ENCODE measurements around the gene XPOT.
"Not testable (repeated sequence)": the region's sequence is repeated elsewhere in the genome, so short reads cannot be mapped to it uniquely, and the experiment has no call there.

XPOT gene, protein sequence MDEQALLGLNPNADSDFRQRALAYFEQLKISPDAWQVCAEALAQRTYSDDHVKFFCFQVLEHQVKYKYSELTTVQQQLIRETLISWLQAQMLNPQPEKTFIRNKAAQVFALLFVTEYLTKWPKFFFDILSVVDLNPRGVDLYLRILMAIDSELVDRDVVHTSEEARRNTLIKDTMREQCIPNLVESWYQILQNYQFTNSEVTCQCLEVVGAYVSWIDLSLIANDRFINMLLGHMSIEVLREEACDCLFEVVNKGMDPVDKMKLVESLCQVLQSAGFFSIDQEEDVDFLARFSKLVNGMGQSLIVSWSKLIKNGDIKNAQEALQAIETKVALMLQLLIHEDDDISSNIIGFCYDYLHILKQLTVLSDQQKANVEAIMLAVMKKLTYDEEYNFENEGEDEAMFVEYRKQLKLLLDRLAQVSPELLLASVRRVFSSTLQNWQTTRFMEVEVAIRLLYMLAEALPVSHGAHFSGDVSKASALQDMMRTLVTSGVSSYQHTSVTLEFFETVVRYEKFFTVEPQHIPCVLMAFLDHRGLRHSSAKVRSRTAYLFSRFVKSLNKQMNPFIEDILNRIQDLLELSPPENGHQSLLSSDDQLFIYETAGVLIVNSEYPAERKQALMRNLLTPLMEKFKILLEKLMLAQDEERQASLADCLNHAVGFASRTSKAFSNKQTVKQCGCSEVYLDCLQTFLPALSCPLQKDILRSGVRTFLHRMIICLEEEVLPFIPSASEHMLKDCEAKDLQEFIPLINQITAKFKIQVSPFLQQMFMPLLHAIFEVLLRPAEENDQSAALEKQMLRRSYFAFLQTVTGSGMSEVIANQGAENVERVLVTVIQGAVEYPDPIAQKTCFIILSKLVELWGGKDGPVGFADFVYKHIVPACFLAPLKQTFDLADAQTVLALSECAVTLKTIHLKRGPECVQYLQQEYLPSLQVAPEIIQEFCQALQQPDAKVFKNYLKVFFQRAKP

DNA sequence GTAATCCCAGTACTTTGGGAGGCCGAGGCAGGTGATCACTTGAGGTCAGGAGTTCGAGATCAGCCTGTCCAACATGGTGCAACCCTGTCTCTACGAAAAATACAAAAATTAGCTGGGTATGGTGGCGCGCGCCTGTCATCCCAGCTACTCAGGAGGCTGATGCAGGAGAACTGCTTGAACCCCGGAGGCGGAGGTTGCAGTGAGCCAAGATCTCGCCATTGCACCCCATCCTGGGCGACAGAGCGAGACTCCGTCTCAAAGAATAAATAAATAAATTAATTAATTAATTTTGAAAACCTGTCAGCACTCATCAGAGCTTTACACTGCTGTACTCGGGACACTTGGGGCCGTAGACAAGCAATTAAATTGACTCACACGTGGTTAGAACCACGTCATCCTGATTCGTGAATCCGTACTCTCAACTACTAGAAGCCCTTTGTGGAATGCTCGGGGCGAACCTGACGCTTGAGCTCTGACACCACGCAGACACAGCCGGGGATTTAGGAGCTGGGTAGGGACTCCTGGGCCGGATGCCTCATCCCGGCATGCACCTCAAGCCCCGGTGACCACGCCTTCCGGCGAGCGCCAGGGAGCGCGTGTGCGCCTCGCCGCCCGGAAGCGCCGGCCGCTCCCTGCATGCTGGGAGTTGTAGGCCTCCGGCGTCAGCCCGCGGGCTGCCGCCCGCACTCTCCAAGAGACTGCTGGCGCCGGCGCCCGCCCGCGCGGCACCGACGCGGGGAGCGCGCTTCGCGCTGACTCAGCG is at the start of gene XPOT:
Gene XPOT, plus strand, starts transcription at position 686 of the 763 bp plus-strand sequence. CDS start 5,644 bp downstream, outside the sequence.
- DNase-seq, result peak; percentile 89

DNA sequence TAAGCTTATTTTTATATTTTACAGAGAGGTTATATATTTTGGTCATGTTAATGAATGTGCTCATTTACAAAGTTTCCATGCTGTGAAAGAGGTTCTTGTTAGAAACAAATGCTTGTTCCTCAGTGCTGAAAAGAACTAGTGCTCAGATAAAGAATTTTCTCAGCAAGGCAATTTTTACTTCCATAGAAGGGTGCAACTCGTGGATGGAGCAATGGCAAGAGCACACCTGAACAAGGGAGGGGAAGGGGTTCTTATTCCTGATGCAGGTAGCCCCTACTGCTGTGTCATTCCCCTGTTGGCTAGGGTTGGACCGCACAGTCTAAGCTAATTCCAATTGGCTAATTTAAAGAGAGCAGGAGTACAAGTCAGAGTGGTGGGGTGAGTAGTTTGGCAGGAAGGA is 48.0 kb upstream of the XPOT start:
- not testable (repeated sequence) for DNase-seq

DNA sequence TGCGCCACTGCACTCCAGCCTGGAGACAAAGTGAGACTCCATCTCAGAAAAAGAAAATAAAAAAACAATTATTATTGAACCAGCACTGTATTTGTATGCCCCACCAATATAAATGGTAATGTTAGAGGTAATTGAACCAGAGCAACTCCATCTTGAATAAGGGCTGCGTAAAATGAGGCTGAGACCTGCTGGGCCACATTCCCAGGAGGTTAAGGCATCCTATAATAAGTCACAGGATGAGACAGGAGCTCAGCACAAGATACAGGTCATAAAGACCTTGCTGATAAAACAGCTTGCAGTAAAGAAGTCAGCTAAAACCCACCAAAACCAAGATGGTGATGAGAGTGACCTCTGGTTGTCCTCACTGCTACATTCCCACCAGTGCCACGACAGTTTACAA is 43.0 kb upstream of the XPOT start:
- not testable (repeated sequence) for DNase-seq

DNA sequence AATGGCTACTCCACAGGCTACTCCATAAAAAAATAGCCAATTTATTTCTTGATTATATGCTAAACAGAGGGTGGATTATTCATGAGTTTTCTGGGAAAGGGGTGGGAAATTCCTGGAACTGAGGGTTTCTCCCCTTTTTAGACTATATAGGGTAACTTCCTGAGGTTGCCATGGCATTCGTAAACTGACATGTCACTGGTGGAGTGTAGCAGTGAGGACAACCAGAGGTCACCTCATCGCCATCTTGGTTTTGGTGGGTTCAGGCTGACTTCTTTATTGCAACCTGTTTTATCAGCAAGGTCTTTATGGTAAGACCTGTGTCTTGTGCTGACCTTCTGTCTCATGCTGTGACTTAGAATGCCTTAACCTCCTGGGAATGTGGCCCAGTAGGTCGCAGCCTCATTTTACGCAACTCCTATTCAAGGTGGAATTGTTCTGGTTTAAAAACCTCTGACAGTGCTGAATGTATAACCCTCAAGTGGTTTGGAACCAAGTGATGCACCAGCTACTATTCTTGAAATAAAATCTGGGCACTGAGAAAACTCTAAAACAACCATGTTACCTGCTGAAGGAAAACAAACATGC is 41.4 kb upstream of the XPOT start:
- no peak for DNase-seq

DNA sequence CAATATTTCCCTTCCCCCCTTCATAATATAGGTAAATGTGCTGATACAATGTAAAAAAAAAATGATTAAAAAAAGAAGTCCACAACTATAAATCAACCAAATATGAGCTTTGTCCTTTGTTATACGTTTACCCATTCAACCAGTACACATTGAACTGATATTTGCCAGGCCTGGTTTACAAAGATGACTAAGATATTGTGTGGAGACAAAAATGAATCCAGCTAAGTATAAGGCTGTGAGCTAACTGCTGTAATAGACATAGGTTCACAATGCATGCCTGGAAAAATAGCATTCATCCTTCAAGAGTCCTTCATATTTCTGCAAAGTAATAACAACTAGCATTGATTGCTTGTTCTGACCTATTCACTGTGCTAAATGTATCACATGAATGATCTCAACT is 20.5 kb upstream of the XPOT start:
- no peak for DNase-seq

DNA sequence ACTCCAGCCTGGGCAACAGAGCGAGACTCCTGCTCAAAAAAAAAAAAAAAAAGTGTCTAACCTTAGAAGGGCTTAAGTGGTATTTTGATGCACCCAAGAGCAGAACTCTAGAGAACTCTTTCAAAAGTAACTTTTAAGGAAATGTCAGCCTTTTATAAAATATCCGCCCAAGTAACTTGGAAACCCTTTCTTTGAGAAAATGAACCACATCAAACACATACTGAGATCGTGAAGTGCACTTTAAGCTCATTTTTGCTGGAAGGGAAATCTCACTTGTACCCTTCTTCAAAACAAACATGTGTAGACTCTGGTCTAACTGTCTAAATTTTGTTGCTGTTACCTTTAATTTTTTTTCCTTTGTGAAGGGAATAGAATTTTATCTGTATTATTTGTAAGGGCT is 19.2 kb upstream of the XPOT start:
- DNase-seq, result no peak

DNA sequence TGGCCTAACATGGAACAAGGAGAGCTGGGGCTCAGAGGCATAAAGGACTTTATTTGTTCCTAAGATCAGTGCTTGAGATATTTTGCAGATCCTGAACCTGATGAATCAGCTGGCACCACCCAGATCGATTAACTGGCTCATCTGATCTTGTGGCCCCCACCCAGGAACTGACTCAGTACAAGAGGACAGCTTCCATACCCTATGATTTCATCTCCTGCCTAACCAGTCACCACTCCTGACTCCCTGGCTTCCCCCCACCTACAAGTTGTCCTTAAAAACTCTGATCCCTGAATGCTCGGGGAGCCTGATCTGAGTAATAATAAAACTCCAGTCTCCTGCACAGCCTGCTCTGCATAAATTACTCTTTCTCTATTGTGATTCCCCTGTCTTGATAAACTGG is 18.7 kb upstream of the XPOT start:
- no peak for DNase-seq

DNA sequence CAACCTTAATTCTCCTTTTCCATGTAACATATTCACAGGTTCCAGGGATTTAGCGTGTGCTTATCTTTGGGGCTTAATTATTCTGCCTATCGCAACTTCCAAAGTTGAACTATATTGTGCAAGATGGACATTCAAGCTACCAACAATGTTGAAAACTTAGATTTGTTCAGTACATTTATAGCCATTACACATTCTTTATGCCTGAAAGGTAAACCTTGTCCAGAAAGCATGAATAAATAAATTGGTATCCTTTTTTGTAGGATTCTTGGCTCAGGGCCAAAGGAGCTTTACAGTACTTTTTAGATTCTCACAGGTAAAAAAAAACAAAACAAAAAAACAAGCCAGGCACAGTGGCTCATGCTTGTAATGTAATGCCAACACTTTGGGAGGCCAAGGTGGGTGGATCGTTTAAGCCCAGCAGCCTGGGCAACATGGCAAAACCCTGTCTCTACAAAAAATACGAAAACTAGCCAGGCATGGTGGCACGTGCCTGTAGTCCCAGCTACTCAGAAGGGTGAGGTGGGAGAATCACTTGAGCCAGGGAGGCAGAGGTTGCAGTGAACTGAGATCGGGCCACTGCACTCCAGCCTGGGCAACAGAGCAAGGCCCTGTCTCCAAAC is 16.9 kb upstream of the XPOT start:
- no peak for DNase-seq

DNA sequence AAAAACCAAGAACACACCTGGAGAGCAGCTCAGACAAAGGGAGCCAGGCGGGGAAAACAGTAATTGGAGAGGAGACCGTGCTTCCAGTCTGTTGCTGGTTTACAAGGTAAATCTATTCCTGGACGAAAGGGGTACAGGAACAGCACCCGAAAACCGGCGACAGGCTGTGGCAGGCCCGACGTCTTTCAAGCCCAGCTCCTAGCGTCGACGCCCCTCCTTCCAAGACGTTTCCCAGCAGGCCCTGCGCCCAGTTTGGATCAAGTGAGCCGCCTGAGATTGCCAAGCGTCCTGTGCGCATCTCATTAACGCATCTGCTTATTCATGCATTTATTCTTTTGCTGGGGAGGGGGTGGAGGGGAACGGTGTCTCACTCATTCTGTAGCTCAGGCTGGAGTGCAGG is 15.0 kb upstream of the XPOT start:
- DNase-seq, result no peak

DNA sequence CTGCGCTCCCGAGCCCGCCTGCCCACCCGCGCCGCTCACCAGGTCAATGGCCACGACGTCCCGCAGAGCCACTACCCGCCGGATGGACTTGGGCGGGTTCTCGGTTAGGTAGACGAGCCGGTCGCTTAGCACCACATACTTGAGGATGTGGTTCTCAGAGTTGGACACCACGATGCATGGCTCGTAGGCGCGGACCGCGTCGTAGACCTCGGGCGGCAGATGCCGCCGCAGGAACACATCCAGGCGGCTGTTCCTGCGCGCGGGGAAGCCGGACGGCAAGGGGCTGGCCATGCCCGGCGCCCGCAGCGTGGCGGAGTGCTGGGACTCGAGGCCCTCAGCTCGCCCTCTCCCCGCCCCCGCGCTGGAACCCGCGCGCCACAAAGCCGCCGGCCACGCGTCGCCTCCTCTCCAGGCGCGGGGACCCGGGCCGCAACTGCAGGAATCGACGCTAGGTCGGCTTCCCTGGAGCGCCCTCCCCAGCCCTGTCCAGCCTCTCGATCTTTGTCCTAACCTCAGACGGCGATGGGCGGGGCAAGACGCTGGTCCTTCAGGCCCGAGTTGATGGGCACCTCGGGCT is 13.8 kb upstream of the XPOT start, which contains the start of gene C12orf56:
Gene C12orf56, minus strand, starts transcription at position 484 of the 577 bp plus-strand sequence. Its CDS starts 193 bp downstream, at position 291.
- no peak for DNase-seq

DNA sequence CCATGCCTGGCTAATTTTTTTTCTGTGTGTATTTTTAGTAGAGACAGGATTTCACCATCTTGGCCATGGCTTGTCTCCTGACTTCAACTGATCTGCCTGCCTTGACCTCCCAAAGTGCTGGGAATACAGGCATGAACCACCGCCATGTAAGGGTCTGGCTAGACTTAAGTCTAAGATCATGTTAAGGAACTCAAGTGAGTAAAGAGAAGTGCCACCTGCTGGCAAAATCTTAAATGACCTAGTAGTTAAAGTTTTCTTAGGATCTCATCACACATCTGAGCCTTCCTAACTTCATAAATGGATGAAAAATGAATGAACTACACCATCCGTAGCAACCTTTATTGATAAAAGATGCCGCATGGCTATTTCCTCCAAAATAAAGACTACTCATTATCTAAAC is 12.0 kb upstream of the XPOT start:
- no peak for DNase-seq

DNA sequence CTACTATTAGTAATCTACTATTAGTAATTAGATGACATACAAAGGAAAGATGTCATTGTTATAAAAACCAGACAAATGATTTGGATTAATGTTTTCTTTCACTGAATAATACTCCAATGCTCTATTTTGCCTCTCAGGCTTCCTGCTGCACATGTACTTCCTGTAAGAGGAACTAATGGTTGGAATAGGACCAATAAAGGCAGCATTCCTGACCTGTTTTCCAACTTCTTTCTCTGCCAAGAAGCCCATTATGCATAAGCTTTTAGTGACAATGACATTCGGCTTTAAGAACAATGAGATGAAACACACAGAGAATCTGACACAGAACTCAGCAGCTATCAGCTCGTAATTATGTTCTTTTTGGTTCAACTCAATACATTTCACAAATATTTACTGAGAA is 8.5 kb upstream of the XPOT start:
- DNase-seq, result no peak

DNA sequence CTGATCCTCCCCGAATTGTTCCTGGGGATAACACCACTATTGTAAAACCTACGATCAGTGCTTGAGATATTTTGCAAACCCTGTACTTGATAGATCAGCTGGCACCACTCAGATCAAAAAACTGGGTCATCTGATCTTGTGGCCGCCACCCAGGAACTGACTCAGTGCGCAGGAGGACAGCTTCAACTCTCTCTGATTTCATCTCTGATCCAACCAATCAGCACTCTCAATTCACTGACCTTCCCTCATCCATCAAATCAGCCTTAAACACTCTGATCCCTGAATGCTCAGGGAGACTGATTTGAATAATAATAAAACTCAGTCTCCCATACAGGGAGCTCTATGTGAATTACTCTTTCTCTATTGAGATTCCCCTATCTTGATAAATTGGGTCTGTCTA is 4.2 kb upstream of the XPOT start:
- no peak for DNase-seq

DNA sequence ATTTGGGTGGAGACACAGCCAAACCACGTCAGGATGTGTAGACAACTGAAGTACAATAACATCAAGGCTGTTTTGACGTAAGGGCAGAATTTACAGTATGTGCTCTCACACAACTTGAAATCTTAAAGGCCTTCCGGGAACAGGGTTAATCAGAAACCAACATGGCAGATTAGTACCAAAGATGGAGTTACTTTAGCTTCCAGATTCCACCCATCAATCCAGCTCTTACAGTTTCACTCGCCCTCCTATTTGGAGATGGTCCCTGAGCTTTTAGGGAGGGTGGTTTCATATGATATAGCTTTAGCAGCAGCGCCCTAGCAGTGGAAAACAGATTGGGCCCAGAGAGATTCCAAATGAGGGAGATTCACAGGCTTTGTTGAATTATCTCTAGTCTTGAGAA is 2.0 kb upstream of the XPOT start:
- no peak for DNase-seq

DNA sequence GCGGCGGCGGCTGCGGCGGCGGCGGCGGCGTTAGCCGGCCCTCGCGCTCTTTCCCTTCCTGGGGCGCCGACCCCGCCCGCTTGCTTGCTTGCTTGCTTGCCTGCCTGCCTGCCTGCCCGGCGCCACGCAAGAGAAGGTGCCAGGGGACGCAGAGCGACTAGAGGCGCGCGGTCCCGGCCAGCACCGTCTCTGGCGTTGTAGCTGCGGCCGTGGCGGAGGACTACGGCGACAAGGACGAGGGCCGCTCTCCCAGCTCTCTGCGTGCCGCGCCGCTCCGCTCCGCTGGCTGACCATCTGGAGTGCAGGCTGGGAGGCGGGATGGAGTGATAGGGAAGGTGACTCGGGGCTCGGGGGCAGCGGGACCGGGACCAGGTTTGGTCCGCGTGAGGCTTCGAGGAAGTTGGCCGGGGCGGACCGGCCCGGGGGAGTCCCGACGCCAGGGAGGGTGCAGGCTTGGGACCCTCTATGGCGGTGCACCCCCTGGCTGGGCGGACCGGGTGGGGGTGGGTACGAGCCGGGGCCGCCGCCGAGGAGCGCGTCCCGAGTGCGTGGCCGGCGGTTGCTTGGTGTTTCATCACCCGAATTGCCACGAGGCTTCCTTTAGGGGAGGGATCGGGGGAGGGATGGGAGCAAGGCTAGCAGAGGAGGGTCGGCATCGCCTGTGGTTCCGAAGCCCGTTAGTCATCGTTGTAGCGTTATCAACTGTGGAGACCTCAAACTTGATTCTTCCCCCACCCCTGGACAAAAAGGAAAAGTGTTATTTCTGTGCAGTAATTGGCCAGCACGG is 471 bp downstream of the XPOT start:
- peak; percentile 45 for DNase-seq

DNA sequence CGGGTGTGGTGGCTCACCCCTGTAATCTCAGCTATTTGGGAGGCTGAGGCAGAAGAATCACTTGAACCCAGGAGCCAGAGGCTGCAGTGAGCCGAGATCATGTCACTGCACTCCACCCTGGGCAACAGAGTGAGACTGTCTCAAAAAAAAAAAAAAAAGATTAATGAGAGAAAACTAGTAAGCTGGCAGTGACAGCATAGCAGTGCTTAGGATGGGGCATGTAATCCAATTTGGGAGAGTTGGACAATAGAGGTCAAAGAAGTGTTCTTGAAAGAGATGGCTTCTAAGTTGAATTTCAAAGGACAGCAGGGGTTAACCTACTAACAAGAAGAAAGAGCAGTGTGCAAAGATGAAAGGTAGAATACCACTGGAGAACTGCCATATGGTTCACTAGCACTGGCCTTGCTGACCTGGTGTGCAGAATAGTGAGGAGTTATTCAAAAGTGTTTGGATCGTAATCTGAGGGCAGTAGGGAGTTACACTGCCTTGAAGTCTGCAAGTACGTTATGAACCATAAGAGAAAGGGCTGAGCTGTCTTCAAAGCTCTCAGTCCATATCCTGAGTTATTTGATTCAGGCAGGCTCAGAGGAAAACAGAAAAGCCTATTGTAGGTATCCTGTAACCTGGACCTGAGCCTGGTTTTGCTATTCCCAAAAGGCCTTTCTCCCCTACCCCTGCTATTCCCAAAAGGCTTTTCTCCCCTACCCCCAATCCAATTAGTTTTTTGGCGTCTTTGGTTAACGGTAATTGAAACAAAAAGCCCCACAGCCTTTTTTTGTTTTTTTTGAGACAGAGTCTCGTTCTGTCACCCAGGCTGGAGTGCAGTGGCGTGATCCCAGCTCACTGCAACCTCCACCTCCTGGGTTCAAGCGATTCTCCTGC is 3.4 kb downstream of the XPOT start:
- no peak for DNase-seq

DNA sequence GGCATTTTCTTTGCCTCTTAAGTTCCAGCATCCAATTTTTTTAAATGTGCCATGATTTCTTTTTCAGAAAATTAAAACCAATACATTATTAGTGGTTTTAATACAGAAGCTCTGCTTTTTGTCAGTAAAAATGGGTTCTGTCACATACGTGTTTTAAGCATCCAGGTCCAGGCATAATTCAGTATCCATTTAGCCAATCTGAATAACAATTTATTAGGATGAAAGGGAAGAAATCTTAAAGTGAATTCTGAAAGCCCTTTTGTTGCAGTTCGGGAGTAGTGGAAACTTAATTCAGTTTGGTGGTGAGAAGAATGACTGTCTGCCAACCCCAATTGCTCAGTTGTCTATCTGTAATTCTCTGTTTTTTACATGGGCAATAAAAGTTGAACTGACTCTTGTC is 7.2 kb downstream of the XPOT start:
- DNase-seq, result no peak

DNA sequence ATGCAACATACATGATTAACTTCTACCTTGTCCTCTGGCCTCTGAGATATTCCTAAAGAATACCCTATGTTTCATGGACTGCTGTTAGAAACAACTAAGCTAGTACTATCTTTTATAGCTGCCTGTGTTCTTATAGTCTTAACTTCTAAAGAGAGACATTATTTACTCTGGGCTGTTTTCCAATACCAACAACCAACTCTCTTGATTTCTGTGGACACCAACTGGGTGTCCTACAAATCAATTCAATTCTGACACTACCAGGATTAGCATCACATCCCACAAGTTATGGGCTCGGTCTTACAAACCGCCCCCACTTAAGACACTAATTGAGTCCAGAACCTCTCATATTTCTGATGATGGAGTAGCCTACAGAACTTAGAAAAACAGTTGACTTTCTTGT is 8.3 kb downstream of the XPOT start:
- no peak for DNase-seq

DNA sequence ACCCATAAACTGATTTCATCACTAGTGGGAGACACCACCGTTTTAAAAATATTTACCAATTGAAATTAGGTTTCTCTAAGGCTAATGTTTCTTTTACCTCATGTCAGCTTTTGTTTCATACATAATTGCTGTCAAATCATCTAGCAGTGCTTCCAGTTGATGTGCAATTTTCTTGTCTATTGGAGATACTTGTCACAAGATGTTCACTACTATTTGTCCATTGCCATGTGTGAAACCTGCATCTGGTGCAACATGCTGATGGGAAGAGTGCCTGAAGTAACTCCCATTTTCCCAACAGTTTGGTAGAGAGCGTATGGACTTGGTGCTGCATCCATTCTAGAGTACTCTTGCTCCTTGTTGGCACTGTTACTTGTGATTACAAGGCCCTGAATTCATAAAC is 9.7 kb downstream of the XPOT start:
- no peak for DNase-seq

DNA sequence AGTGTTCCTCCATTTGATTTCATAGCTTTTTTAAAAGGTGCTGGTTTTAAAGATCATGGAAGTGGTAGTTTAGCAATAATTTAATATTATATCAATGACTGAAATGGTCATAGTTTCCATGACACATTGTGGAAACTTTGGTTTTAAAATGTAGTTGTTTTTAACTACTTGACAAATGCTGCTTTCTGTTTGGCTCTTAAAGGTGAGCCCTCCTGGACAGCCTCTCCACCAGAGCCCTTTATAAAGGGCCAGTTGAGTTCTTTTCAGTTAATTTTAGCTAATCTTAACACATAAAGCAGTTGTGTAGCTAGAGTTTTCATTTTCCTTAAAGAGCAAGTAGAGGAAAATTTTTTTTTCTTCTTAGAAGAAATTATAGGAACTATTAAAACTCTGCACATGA is 14.0 kb downstream of the XPOT start:
- DNase-seq, result no peak
